Endothelial cell of umbilical vein (primary cell): Measurements from ENCODE around the gene AMFR. TPM values are rescaled to one million over a fixed set of nuclear protein-coding genes. Genes with fewer than 3 reads are reported as not detected.

Experiments
- BruUV-seq: library from RNA; stranded (reverse); fragments of 400-500 nt; replicated peaks from 2 replicates; lab custom pipeline; 2021; lab: Mats Ljungman, UMichigan
- CTCF ChIA-PET: fragments of 300-600, 350-600 bp; sonication (Branson Sonifier 250); formaldehyde crosslinking; loops from one replicate; lab custom pipeline; 2021; ENCODE audit warnings: antibody characterized with exemption, inconsistent platforms; lab: Charles Lee
- POLR2A ChIA-PET: fragments of 300-600, 350-600 bp; sonication (Branson Sonifier 250); formaldehyde crosslinking; loops from one replicate; lab custom pipeline; 2021; ENCODE audit warnings: antibody characterized with exemption, inconsistent platforms; lab: Charles Lee
- DNase-seq: peaks from one replicate; pipeline ENCODE4 v3.0.0-alpha.2; 2011; ENCODE audit warnings: low read depth, low spot score
- FAIRE-seq: peaks from 2 replicates; lab custom pipeline; 2011; peaks lifted over from hg19 to GRCh38; lab: Jason Lieb, UNC
- H2AFZ ChIP-seq: 2 replicates; pipeline ENCODE4 v1.6.0; 2012; ENCODE audit warnings: low read depth, low read length, control low read depth, inconsistent platforms
- H3K27ac ChIP-seq: 2 replicates; pipeline ENCODE4 v1.5.1; 2011; ENCODE audit warnings: low read depth, mild to moderate bottlenecking, control low read depth, low read length, moderate library complexity; ENCODE audit not compliant: insufficient read depth
- H3K27me3 ChIP-seq, 2 experiments: 2 replicates each; pipeline versions ENCODE4 v1.6.0 to v1.6.1; 2011; ENCODE audit warnings: low read length in 2 of 2, mixed read lengths in 1 of 2; ENCODE audit not compliant: control insufficient read depth in 2 of 2, insufficient read depth in 2 of 2
- H3K36me3 ChIP-seq, 2 experiments: 2 replicates in 1 of 2; 3 replicates in 1 of 2; pipeline ENCODE4 v1.5.1; 2011; ENCODE audit warnings: low read length in 2 of 2, mild to moderate bottlenecking in 1 of 2, moderate library complexity in 1 of 2; ENCODE audit not compliant: control insufficient read depth in 2 of 2, insufficient read depth in 2 of 2; ENCODE audit errors: extremely low read depth in 1 of 2
- H3K4me1 ChIP-seq: 3 replicates; pipeline ENCODE4 v1.5.1; 2011; ENCODE audit warnings: mild to moderate bottlenecking, low read length; ENCODE audit not compliant: control insufficient read depth, insufficient read depth; ENCODE audit errors: extremely low read depth
- H3K4me2 ChIP-seq: 2 replicates; pipeline ENCODE4 v1.6.1; 2011; ENCODE audit warnings: low read length, control low read depth, mixed read lengths; ENCODE audit not compliant: insufficient read depth
- H3K4me3 ChIP-seq, 3 experiments: fragments of 200-600 bp in 1 of 3; sonication (generic), shearing (Covaris generic) in 1 of 3; replicated peaks in 1 of 3; 2 replicates each; pipeline ENCODE4 v1.5.1; 2011 to 2016; ENCODE audit warnings: control low read depth in 3 of 3, low read length in 3 of 3, mild to moderate bottlenecking in 2 of 3, inconsistent platforms in 1 of 3, low read depth in 1 of 3, moderate library complexity in 1 of 3; ENCODE audit not compliant: insufficient read depth in 1 of 3
- H3K79me2 ChIP-seq: 2 replicates; pipeline ENCODE4 v1.6.0; 2012; ENCODE audit warnings: low read length, inconsistent platforms; ENCODE audit not compliant: control insufficient read depth, insufficient read depth
- H3K9ac ChIP-seq: replicated peaks from 2 replicates; pipeline ENCODE3; 2011; ENCODE audit warnings: low read length, control low read depth; ENCODE audit not compliant: insufficient read depth; ENCODE audit errors: extremely low read depth
- H3K9me1 ChIP-seq: replicated peaks from 3 replicates; pipeline ENCODE4 v1.6.0; 2011; ENCODE audit warnings: mild to moderate bottlenecking, low read length; ENCODE audit not compliant: control insufficient read depth, insufficient read depth; ENCODE audit errors: extremely low read depth
- H3K9me3 ChIP-seq: replicated peaks from 2 replicates; pipeline ENCODE4 v1.5.1; 2012; ENCODE audit warnings: low read length, inconsistent platforms; ENCODE audit not compliant: control insufficient read depth, insufficient read depth
- H4K20me1 ChIP-seq: replicated peaks from 2 replicates; pipeline ENCODE3; 2011; ENCODE audit warnings: mild to moderate bottlenecking, low read length; ENCODE audit not compliant: control insufficient read depth, insufficient read depth; ENCODE audit errors: extremely low read depth
- CTCF ChIP-seq, 2 donors: IDR thresholded peaks; 1 replicate in 1 of 2; 2 replicates in 1 of 2; pipeline ENCODE4 v1.5.1; 2011; ENCODE audit warnings: low read length in 2 of 2, mild to moderate bottlenecking in 2 of 2, moderate library complexity in 2 of 2, control low read depth in 1 of 2, inconsistent platforms in 1 of 2, low read depth in 1 of 2; ENCODE audit not compliant: insufficient read depth in 1 of 2; ENCODE audit errors: extremely low read depth in 1 of 2
- EZH2 ChIP-seq: IDR thresholded peaks from 2 replicates; pipeline ENCODE4 v1.6.1; 2012; ENCODE audit warnings: borderline replicate concordance, low read depth, mild to moderate bottlenecking, moderate library complexity, low read length, inconsistent platforms; ENCODE audit not compliant: severe bottlenecking
- FOS ChIP-seq: IDR thresholded peaks from 2 replicates; pipeline ENCODE4 v1.6.1; 2011; ENCODE audit warnings: mild to moderate bottlenecking, low read length, moderate library complexity, borderline replicate concordance; ENCODE audit not compliant: insufficient read depth
- GATA2 ChIP-seq: IDR thresholded peaks from 2 replicates; pipeline ENCODE4 v1.7.0; 2011; ENCODE audit warnings: low read depth, mild to moderate bottlenecking, moderate library complexity, mixed read lengths, low read length; ENCODE audit not compliant: insufficient read length, insufficient read depth
- JUN ChIP-seq: IDR thresholded peaks from 2 replicates; pipeline ENCODE4 v1.6.1; 2011; ENCODE audit warnings: borderline replicate concordance, low read depth; ENCODE audit not compliant: insufficient read length, insufficient read depth
- MAX ChIP-seq: IDR thresholded peaks from 2 replicates; pipeline ENCODE4 v1.6.1; 2011; ENCODE audit not compliant: insufficient read depth, insufficient read length
- MYC ChIP-seq: IDR thresholded peaks from one replicate; pipeline ENCODE4 v1.6.1; 2011; ENCODE audit warnings: mild to moderate bottlenecking, low read depth, low read length
- POLR2A ChIP-seq: IDR thresholded peaks from 2 replicates; pipeline ENCODE4 v1.6.1; 2012; ENCODE audit warnings: low read depth, mild to moderate bottlenecking, control low read depth, low read length
- POLR2AphosphoS5 ChIP-seq: IDR thresholded peaks from 2 replicates; pipeline ENCODE4 v1.6.1; 2012; ENCODE audit warnings: low read depth, mild to moderate bottlenecking, control low read depth, low read length, moderate library complexity; ENCODE audit not compliant: insufficient read depth
- dilution Hi-C: fragments of 300-500 bp; cut with MboI; formaldehyde crosslinking; loops from one replicate; pipeline ENCODE4 v1.15.0; 2019; ENCODE audit warnings: low sequenced_read_pairs; ENCODE audit not compliant: extremely low pct_ligation_motif_present
- intact Hi-C: fragments of 100-400 bp; cut with micrococcal nuclease; formaldehyde crosslinking; loops from one replicate; pipeline ENCODE4 v1.10.0; 2022
- polyA plus RNA-seq, 4 experiments: library from polyadenylated mRNA; depleted of rRNA in 3 of 4; stranded (reverse) in 3 of 4; unstranded in 1 of 4; fragments of >200 nt; gene quantifications; 2 replicates each; pipeline versions ENCODE4 v1.2.1 to v1.2.3, GENCODE V29; 2011 to 2012; ENCODE audit warnings: missing spikeins in 1 of 4
- total RNA-seq: library from RNA; stranded (reverse); gene quantifications from 2 replicates; pipeline ENCODE4 v1.2.3, GENCODE V29; 2021

Gene AMFR
- total and polyA plus RNA-seq, 2 donors (not counting 3 experiments of a cell fraction or from before 2014, with no cell fraction given): 66.5 to 71.7 TPM

GRCh38 chr16:56348168-56349085, 76.9 kb downstream of the AMFR start:
- no peak for FAIRE-seq
- DNase-seq: no peak
- Histone ChIP-seq H3K36me3 (no peaks in the 10 kb centered on the region), H3K4me2 (no peak overlapping the region), H3K9me1 (no peaks in the 10 kb centered on the region), H3K4me3 (no peak overlapping the region), H3K9ac (no peak overlapping the region), H3K9me3 (no peaks in the 10 kb centered on the region), H3K4me1 (no peaks in the 10 kb centered on the region), H4K20me1 (no peaks in the 10 kb centered on the region), H3K79me2 (no peaks in the 10 kb centered on the region), H3K27ac (no peak overlapping the region), H3K27me3 (peaks cover 0 to 3% of the 10 kb centered on the region in 2 experiments), H2AFZ (no peak overlapping the region)
- dilution Hi-C loops (no loop called here), intact Hi-C loops (no loop called here)
- TF ChIP-seq POLR2A (no peak), CTCF (IDR thresholded peaks at IDR 0.05; ENCODE audit: extremely low read depth in 1 of 2, insufficient read depth in 1 of 2, low read depth in 1 of 2, low read length in 2 of 2) (no peak), FOS (no peak), MAX (no peak), GATA2 (no peak), POLR2AphosphoS5 (no peak), JUN (no peak), MYC (no peak), EZH2 (no peak)
- no TSS peak for BruUV-seq
- ChIA-PET CTCF (interaction anchor here (2.3 to 2.5 kb wide), 2 partner anchors 8 to 30 kb away, joined by 6 to 14 read pairs; no protein-coding TSS in a partner anchor), POLR2A (no interaction called here)
